EL (cell line): ENCODE data around the gene ZBTB16.

Experiments used
- DNase-seq: peaks from one replicate; pipeline ENCODE4 v3.0.0-alpha.2; 2016

ZBTB16 gene

GRCh38 chr11:114132944-114133394, 73.5 kb downstream of the ZBTB16 start:
- peak; percentile 45 for DNase-seq

- no peak for DNase-seq
These were observed 74.2 kb downstream of the ZBTB16 start for GRCh38 chr11:114133548-114134329.

GRCh38 chr11:114134870-114135269, 75.4 kb downstream of the ZBTB16 start:
- peak; percentile 63 for DNase-seq

- peak; percentile 46 for DNase-seq
These were observed 76.2 kb downstream of the ZBTB16 start for GRCh38 chr11:114135737-114136151.

- no peak for DNase-seq
These were observed 77.5 kb downstream of the ZBTB16 start for GRCh38 chr11:114136686-114137640.

GRCh38 chr11:114137838-114138237, 78.3 kb downstream of the ZBTB16 start:
- no peak for DNase-seq

- no peak for DNase-seq
These were observed 78.9 kb downstream of the ZBTB16 start for GRCh38 chr11:114138411-114138810.

GRCh38 chr11:114140826-114141225, 81.3 kb downstream of the ZBTB16 start:
- DNase-seq, result no peak

- DNase-seq, result no peak
These were observed 82.5 kb downstream of the ZBTB16 start for GRCh38 chr11:114141863-114142580.

GRCh38 chr11:114142707-114143106, 83.2 kb downstream of the ZBTB16 start:
- DNase-seq, result no peak

GRCh38 chr11:114145166-114145775, 85.8 kb downstream of the ZBTB16 start:
- DNase-seq, result no peak

GRCh38 chr11:114147375-114148012, 88.0 kb downstream of the ZBTB16 start:
- no peak for DNase-seq

GRCh38 chr11:114148013-114148382, 88.5 kb downstream of the ZBTB16 start:
- no peak for DNase-seq

- DNase-seq, result no peak
These were observed 90.3 kb downstream of the ZBTB16 start for GRCh38 chr11:114149689-114150407.

- DNase-seq, result no peak
These were observed 91.2 kb downstream of the ZBTB16 start for GRCh38 chr11:114150671-114151070.

GRCh38 chr11:114151631-114152030, 92.1 kb downstream of the ZBTB16 start:
- no peak for DNase-seq

GRCh38 chr11:114152162-114152561, 92.7 kb downstream of the ZBTB16 start:
- no peak for DNase-seq

- no peak for DNase-seq
These were observed 93.3 kb downstream of the ZBTB16 start for GRCh38 chr11:114152785-114153184.

GRCh38 chr11:114153224-114153623, 93.7 kb downstream of the ZBTB16 start:
- DNase-seq, result no peak

GRCh38 chr11:114154271-114155047, 94.9 kb downstream of the ZBTB16 start:
- DNase-seq, result no peak

GRCh38 chr11:114155116-114155515, 95.6 kb downstream of the ZBTB16 start:
- DNase-seq, result no peak
